Activated CD8-positive, alpha-beta memory T cell treated with anti-CD3 and anti-CD28 coated beads for 4 hours (primary cell): ENCODE data around the gene LRRC28.

Experiments
- DNase-seq, 2 donors: peaks; one replicate each; pipeline ENCODE4 v3.0.0-alpha.2; 2020; ENCODE audit warnings: low read depth in 2 of 2

Gene LRRC28

GRCh38 chr15:99341786-99342185 is 90.5 kb downstream of the LRRC28 start:
- no peak for DNase-seq

- no peak for DNase-seq
Measured at GRCh38 chr15:99343208-99343607, 91.9 kb downstream of the LRRC28 start.

- peak; percentile 7 to 28 for DNase-seq
Measured at GRCh38 chr15:99343881-99344551, 92.7 kb downstream of the LRRC28 start.

GRCh38 chr15:99344639-99345038 is 93.4 kb downstream of the LRRC28 start:
- no peak for DNase-seq

- no peak for DNase-seq
Measured at GRCh38 chr15:99345242-99345641, 94.0 kb downstream of the LRRC28 start.

GRCh38 chr15:99345832-99346462 is 94.7 kb downstream of the LRRC28 start:
- DNase-seq = no peak

GRCh38 chr15:99347574-99347973 is 96.3 kb downstream of the LRRC28 start:
- no peak for DNase-seq

GRCh38 chr15:99348412-99348811 is 97.1 kb downstream of the LRRC28 start:
- no peak for DNase-seq

GRCh38 chr15:99350408-99350807 is 99.1 kb downstream of the LRRC28 start:
- no peak for DNase-seq

GRCh38 chr15:99359769-99360168 is 108.5 kb downstream of the LRRC28 start:
- DNase-seq = no peak

GRCh38 chr15:99361545-99362185 is 110.4 kb downstream of the LRRC28 start:
- no peak for DNase-seq

GRCh38 chr15:99365242-99365641 is 114.0 kb downstream of the LRRC28 start:
- DNase-seq = no peak

- no peak for DNase-seq
Measured at GRCh38 chr15:99366013-99366412, 114.7 kb downstream of the LRRC28 start.

GRCh38 chr15:99368743-99369142 is 117.5 kb downstream of the LRRC28 start:
- DNase-seq = no peak

GRCh38 chr15:99369196-99369595 is 117.9 kb downstream of the LRRC28 start:
- DNase-seq = no peak

GRCh38 chr15:99371180-99372103 is 120.2 kb downstream of the LRRC28 start:
- no peak for DNase-seq

GRCh38 chr15:99385005-99385669 is 133.9 kb downstream of the LRRC28 start:
- no peak for DNase-seq

GRCh38 chr15:99385865-99386264 is 134.6 kb downstream of the LRRC28 start:
- no peak for DNase-seq

- DNase-seq = no peak
Measured at GRCh38 chr15:99386391-99386790, 135.1 kb downstream of the LRRC28 start.

GRCh38 chr15:99387421-99388168 is 136.3 kb downstream of the LRRC28 start:
- DNase-seq = no peak

- DNase-seq = no peak
Measured at GRCh38 chr15:99390667-99391066, 139.4 kb downstream of the LRRC28 start.
